ENCODE measurements around the gene SYNGR1. TPM values are rescaled to one million over a fixed set of nuclear protein-coding genes. Genes with fewer than 3 reads are reported as not detected.

The SYNGR1 gene
- total RNA-seq, 1 donor: 3.6 TPM

- H3K27ac ChIP-seq (ENCODE audit: low read depth, low read length): no peak overlapping the region
- H3K36me3 ChIP-seq (ENCODE audit: insufficient read depth, low read length): peaks cover 42% of the 10 kb centered on the region
- H3K4me1 ChIP-seq (ENCODE audit: insufficient read depth, low read length): peaks cover 8% of the 10 kb centered on the region
- no peak overlapping the region for H3K4me2 ChIP-seq (ENCODE audit: insufficient read depth, low read length)
- no peaks in the 10 kb centered on the region for H3K79me2 ChIP-seq (ENCODE audit: insufficient read depth, low read length)
- H2AFZ ChIP-seq (ENCODE audit: low read length): no peak overlapping the region
- H3K9me3 ChIP-seq (ENCODE audit: low read depth, low read length): no peaks in the 10 kb centered on the region
- no peaks in the 10 kb centered on the region for H4K20me1 ChIP-seq (ENCODE audit: insufficient read depth, low read length)
- TF ChIP-seq CTCF (IDR thresholded peaks at IDR 0.05; ENCODE audit: extremely low read depth, low read depth, low read length): no peak
- DNase-seq (ENCODE audit: insufficient read length, low spot score, missing footprints): no peak
- no peak overlapping the region for H3K4me3 ChIP-seq (ENCODE audit: insufficient read depth, low read length)
- H3K27me3 ChIP-seq (ENCODE audit: insufficient read depth, low read length): no peaks in the 10 kb centered on the region
Observed at GRCh38 chr22:39426380-39427043, 76.7 kb downstream of the SYNGR1 start.

GRCh38 chr22:39427751-39428596 lies 78.2 kb downstream of the SYNGR1 start:
- Histone ChIP-seq H3K4me3 (ENCODE audit: insufficient read depth, low read length) (no peak overlapping the region), H3K79me2 (ENCODE audit: insufficient read depth, low read length) (no peaks in the 10 kb centered on the region), H4K20me1 (ENCODE audit: insufficient read depth, low read length) (no peaks in the 10 kb centered on the region), H3K9me3 (ENCODE audit: low read depth, low read length) (no peaks in the 10 kb centered on the region), H3K4me2 (ENCODE audit: insufficient read depth, low read length) (no peak overlapping the region), H3K36me3 (ENCODE audit: insufficient read depth, low read length) (peaks cover 43% of the 10 kb centered on the region), H3K27me3 (ENCODE audit: insufficient read depth, low read length) (no peaks in the 10 kb centered on the region), H2AFZ (ENCODE audit: low read length) (no peak overlapping the region), H3K4me1 (ENCODE audit: insufficient read depth, low read length) (peaks cover 14% of the 10 kb centered on the region), H3K27ac (ENCODE audit: low read depth, low read length) (no peak overlapping the region)
- no peak for TF ChIP-seq CTCF (IDR thresholded peaks at IDR 0.05; ENCODE audit: extremely low read depth, low read depth, low read length)
- DNase-seq (ENCODE audit: insufficient read length, low spot score, missing footprints): peak; percentile 73

GRCh38 chr22:39428597-39429071 lies 78.8 kb downstream of the SYNGR1 start:
- no peak for DNase-seq (ENCODE audit: insufficient read length, low spot score, missing footprints)
- peaks cover 42% of the 10 kb centered on the region for H3K36me3 ChIP-seq (ENCODE audit: insufficient read depth, low read length)
- no peak overlapping the region for H3K4me2 ChIP-seq (ENCODE audit: insufficient read depth, low read length)
- no peak overlapping the region for H3K4me3 ChIP-seq (ENCODE audit: insufficient read depth, low read length)
- H4K20me1 ChIP-seq (ENCODE audit: insufficient read depth, low read length): no peaks in the 10 kb centered on the region
- H3K9me3 ChIP-seq (ENCODE audit: low read depth, low read length): no peaks in the 10 kb centered on the region
- no peak for TF ChIP-seq CTCF (IDR thresholded peaks at IDR 0.05; ENCODE audit: extremely low read depth, low read depth, low read length)
- H2AFZ ChIP-seq (ENCODE audit: low read length): no peak overlapping the region
- H3K27ac ChIP-seq (ENCODE audit: low read depth, low read length): no peak overlapping the region
- no peaks in the 10 kb centered on the region for H3K27me3 ChIP-seq (ENCODE audit: insufficient read depth, low read length)
- H3K79me2 ChIP-seq (ENCODE audit: insufficient read depth, low read length): no peaks in the 10 kb centered on the region
- peaks cover 14% of the 10 kb centered on the region for H3K4me1 ChIP-seq (ENCODE audit: insufficient read depth, low read length)

- H2AFZ ChIP-seq (ENCODE audit: low read length): no peak overlapping the region
- no peak for TF ChIP-seq CTCF (IDR thresholded peaks at IDR 0.05; ENCODE audit: extremely low read depth, low read depth, low read length)
- peaks cover 14% of the 10 kb centered on the region for H3K4me1 ChIP-seq (ENCODE audit: insufficient read depth, low read length)
- no peaks in the 10 kb centered on the region for H4K20me1 ChIP-seq (ENCODE audit: insufficient read depth, low read length)
- no peaks in the 10 kb centered on the region for H3K9me3 ChIP-seq (ENCODE audit: low read depth, low read length)
- no peak overlapping the region for H3K4me2 ChIP-seq (ENCODE audit: insufficient read depth, low read length)
- H3K27ac ChIP-seq (ENCODE audit: low read depth, low read length): no peak overlapping the region
- H3K79me2 ChIP-seq (ENCODE audit: insufficient read depth, low read length): no peaks in the 10 kb centered on the region
- DNase-seq (ENCODE audit: insufficient read length, low spot score, missing footprints): no peak
- no peak overlapping the region for H3K4me3 ChIP-seq (ENCODE audit: insufficient read depth, low read length)
- H3K27me3 ChIP-seq (ENCODE audit: insufficient read depth, low read length): no peaks in the 10 kb centered on the region
- H3K36me3 ChIP-seq (ENCODE audit: insufficient read depth, low read length): peaks cover 39% of the 10 kb centered on the region
Observed at GRCh38 chr22:39429186-39429585, 79.4 kb downstream of the SYNGR1 start.
